Measurements from ENCODE around the gene CYP2C19.

DNA sequence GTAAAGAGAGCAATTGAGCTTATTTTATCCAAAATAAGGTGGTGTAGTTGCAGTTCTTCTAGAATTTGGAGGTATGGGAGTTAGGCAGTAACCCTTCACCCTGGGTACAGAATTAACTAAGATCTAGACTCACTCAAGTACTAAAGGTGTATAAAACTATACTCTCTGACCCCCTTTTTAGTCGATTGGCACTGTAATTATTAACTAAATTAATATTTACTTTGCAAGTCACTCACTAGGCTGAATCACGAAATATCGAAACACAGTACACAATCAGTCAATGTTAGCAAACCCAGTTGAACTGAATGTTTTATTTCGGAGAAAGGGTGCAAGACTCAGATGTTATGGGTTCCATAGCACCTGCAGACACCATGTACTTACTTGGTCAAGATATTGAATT lies 14.6 kb upstream of the CYP2C19 start:
- TF ChIP-seq, protein P1, sequence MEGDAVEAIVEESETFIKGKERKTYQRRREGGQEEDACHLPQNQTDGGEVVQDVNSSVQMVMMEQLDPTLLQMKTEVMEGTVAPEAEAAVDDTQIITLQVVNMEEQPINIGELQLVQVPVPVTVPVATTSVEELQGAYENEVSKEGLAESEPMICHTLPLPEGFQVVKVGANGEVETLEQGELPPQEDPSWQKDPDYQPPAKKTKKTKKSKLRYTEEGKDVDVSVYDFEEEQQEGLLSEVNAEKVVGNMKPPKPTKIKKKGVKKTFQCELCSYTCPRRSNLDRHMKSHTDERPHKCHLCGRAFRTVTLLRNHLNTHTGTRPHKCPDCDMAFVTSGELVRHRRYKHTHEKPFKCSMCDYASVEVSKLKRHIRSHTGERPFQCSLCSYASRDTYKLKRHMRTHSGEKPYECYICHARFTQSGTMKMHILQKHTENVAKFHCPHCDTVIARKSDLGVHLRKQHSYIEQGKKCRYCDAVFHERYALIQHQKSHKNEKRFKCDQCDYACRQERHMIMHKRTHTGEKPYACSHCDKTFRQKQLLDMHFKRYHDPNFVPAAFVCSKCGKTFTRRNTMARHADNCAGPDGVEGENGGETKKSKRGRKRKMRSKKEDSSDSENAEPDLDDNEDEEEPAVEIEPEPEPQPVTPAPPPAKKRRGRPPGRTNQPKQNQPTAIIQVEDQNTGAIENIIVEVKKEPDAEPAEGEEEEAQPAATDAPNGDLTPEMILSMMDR (conservative IDR thresholded peaks at IDR 0.05; ENCODE audit: low read depth, low read length) = no peak
- TF ChIP-seq MAZ (IDR thresholded peaks at IDR 0.05; ENCODE audit: borderline replicate concordance, low read depth, low read length) = no peak
- TF ChIP-seq POLR2A (IDR thresholded peaks at IDR 0.05; ENCODE audit: low read depth, low read length) = no peak
- TF ChIP-seq, protein P2, sequence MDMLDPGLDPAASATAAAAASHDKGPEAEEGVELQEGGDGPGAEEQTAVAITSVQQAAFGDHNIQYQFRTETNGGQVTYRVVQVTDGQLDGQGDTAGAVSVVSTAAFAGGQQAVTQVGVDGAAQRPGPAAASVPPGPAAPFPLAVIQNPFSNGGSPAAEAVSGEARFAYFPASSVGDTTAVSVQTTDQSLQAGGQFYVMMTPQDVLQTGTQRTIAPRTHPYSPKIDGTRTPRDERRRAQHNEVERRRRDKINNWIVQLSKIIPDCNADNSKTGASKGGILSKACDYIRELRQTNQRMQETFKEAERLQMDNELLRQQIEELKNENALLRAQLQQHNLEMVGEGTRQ (IDR thresholded peaks at IDR 0.05; ENCODE audit: low read depth, low read length) = no peak
- TF ChIP-seq RCOR1 (IDR thresholded peaks at IDR 0.05; ENCODE audit: insufficient replicate concordance, low read length) = no peak
- TF ChIP-seq CEBPB (IDR thresholded peaks at IDR 0.05; ENCODE audit: low read depth, low read length) = no peak
- TF ChIP-seq RAD21 (IDR thresholded peaks at IDR 0.05; ENCODE audit: low read length) = no peak
- no peak for TF ChIP-seq RFX5 (IDR thresholded peaks at IDR 0.05; ENCODE audit: low read depth, low read length)
- TF ChIP-seq, protein P3, sequence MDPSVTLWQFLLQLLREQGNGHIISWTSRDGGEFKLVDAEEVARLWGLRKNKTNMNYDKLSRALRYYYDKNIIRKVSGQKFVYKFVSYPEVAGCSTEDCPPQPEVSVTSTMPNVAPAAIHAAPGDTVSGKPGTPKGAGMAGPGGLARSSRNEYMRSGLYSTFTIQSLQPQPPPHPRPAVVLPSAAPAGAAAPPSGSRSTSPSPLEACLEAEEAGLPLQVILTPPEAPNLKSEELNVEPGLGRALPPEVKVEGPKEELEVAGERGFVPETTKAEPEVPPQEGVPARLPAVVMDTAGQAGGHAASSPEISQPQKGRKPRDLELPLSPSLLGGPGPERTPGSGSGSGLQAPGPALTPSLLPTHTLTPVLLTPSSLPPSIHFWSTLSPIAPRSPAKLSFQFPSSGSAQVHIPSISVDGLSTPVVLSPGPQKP (IDR thresholded peaks at IDR 0.05; ENCODE audit: borderline replicate concordance, low read depth, low read length) = no peak
- no peak for TF ChIP-seq MXI1 (IDR thresholded peaks at IDR 0.05; ENCODE audit: borderline replicate concordance, low read depth, low read length)

Data from IMR-90 (cell line).